Prostate gland (tissue), 1 donor: ENCODE measurements around the gene C21orf58.

ENCODE experiments used
- POLR2A ChIP-seq: fragments of 450-650 bp; IDR thresholded peaks from one replicate; pipeline ENCODE4 v1.6.1; 2016; ENCODE audit warnings: antibody characterized with exemption, mild to moderate bottlenecking
- POLR2AphosphoS5 ChIP-seq: sonication (generic); formaldehyde crosslinking; IDR thresholded peaks from one replicate; pipeline ENCODE4 v1.6.1; 2017; ENCODE audit warnings: antibody characterized with exemption

GRCh38 chr21:46326110-46326703 lies 2.5 kb upstream of the C21orf58 start:
- TF ChIP-seq POLR2A (no peak), POLR2AphosphoS5 (no peak)
